Measurements from ENCODE around the gene PLD1.
"Not testable (repeated sequence)": the region's sequence is repeated elsewhere in the genome, so short reads cannot be mapped to it uniquely, and the experiment has no call there.

PLD1 gene

DNA sequence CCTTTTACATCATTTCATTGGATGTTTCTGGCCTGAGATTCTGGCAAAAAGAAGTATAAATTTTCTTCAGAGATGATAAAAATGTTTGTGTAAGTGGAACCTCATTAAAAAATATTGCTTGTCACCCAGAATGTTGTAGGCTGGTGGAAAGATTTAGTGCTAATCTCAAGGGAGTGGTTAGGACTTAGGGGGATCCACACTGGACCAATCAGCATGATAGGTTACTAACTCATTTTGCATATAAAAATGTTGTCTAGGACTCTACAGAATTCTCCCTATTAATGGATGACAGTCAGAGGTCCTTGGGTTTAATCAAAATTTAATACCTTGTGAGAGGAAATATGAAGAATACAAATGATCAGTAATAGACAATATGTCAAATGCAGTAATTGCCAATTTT is 241.5 kb downstream of the PLD1 start:
- Histone ChIP-seq H3K27me3 (ENCODE audit: control insufficient read depth, insufficient read depth, low read length) (peaks cover 25% of the 10 kb centered on the region), H3K36me3 (ENCODE audit: insufficient read depth, low read length) (no peaks in the 10 kb centered on the region), H3K4me1 (ENCODE audit: control insufficient read depth, insufficient read depth, low read length) (no peaks in the 10 kb centered on the region), H3K9me3 (replicated peaks; ENCODE audit: low read length) (no peaks in the 10 kb centered on the region), H3K9ac (ENCODE audit: low read depth, low read length) (no peak overlapping the region), H3K4me3 (ENCODE audit: low read length) (no peak overlapping the region), H3K4me2 (ENCODE audit: low read length) (no peak overlapping the region)

DNA sequence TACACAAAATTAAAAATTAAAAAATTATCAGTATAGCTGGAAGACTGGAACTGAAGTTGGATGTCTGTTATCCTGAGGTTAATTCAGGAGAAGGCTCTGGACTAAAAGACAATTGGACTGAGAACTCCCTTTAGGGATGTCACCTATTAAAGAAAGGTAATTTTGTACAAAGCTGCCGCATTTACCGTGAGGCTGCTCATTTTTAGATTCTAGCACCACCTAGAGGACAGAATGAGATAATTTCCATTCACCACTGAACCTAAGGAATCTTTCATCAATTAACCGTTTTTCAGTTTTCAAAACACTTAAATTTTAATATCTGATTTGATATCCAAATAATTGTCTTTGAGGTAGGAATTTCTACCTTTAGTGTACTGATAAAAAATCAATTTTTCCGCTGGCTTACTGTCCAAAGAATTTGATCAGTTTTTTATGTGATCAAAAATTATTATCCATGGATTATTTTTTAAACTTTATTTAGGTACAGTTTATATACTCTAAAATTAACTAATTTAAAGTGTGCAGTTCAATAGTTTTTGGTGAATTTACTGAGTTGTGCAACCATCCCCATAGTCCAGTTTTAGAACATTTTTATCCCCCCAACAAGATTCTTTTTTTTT is 243.4 kb downstream of the PLD1 start:
- Histone ChIP-seq H3K4me1 (ENCODE audit: control insufficient read depth, insufficient read depth, low read length) (no peaks in the 10 kb centered on the region), H3K36me3 (ENCODE audit: insufficient read depth, low read length) (no peaks in the 10 kb centered on the region), H3K27me3 (ENCODE audit: control insufficient read depth, insufficient read depth, low read length) (peaks cover 28% of the 10 kb centered on the region), H3K9ac (ENCODE audit: low read depth, low read length) (no peak overlapping the region), H3K4me3 (ENCODE audit: low read length) (no peak overlapping the region), H3K4me2 (ENCODE audit: low read length) (no peak overlapping the region), H3K9me3 (replicated peaks; ENCODE audit: low read length) (no peaks in the 10 kb centered on the region)

DNA sequence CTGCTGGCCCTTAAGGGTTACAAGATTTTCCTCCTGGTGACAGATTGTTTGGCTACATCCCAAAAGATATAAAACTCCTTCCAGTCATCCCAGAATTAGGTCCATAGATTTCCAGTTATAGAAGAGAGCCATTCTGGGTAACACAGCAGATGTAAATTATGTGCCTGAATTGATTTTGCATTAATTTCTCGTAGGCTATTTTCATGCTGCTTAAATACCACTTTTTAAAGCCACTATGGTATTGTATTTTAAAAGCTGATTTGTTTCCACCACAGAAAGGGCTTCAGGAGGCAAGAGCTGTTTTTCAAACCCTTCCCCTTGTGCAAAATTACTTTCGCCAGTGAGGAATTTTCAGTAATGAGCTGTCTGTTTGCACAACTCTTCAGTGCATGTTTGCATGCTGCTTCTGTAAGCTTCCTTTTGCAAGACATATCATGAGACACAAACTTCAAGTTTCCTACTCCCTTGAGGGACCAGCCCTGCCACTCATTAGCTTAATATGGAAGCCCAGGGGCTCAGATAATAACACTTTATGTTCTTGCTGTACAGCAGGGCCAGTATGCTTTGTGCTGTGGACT is 244.7 kb downstream of the PLD1 start:
- H3K27me3 ChIP-seq (ENCODE audit: control insufficient read depth, insufficient read depth, low read length): peaks cover 35% of the 10 kb centered on the region
- no peaks in the 10 kb centered on the region for H3K9me3 ChIP-seq (replicated peaks; ENCODE audit: low read length)
- H3K9ac ChIP-seq (ENCODE audit: low read depth, low read length): no peak overlapping the region
- H3K4me2 ChIP-seq (ENCODE audit: low read length): no peak overlapping the region
- no peaks in the 10 kb centered on the region for H3K36me3 ChIP-seq (ENCODE audit: insufficient read depth, low read length)
- no peaks in the 10 kb centered on the region for H3K4me1 ChIP-seq (ENCODE audit: control insufficient read depth, insufficient read depth, low read length)
- no peak overlapping the region for H3K4me3 ChIP-seq (ENCODE audit: low read length)

DNA sequence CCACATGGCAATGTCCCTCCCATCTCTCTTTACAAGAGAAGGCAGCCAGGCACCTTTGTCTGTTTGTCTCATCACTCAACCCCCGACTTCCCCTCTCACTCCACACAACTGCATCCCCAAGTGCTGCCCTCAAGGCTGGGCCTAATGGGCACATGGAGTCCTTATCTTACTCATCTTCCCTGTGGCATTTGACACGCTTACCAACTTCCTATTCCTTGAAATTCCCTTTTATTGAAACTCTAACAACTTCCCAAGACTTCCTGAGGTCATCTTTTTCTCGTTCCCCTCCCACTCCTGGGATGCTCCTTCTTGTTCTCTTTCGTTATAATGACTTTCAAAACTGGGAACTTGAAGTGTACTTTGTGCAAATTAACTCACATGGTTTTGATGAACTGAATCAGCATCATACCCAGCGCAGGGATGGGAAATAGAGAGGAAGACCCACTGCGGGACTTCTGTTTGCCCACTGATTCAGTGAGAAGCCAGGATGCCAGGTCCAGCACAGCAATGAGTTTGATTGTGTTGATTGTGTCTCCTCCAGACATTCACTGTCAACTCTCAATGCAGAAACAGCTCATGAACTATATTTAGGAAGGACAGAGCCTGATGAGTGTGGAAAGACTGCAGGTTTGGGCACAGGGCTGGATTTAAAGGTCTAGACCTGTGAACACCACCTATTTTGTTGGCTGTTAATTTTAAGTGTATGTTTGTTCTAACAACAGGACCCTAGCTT is 245.4 kb downstream of the PLD1 start:
- peaks cover 34% of the 10 kb centered on the region for H3K27me3 ChIP-seq (ENCODE audit: control insufficient read depth, insufficient read depth, low read length)
- H3K4me1 ChIP-seq (ENCODE audit: control insufficient read depth, insufficient read depth, low read length): no peaks in the 10 kb centered on the region
- H3K9ac ChIP-seq (ENCODE audit: low read depth, low read length): no peak overlapping the region
- H3K4me2 ChIP-seq (ENCODE audit: low read length): no peak overlapping the region
- no peaks in the 10 kb centered on the region for H3K36me3 ChIP-seq (ENCODE audit: insufficient read depth, low read length)
- H3K4me3 ChIP-seq (ENCODE audit: low read length): no peak overlapping the region
- H3K9me3 ChIP-seq (replicated peaks; ENCODE audit: low read length): no peaks in the 10 kb centered on the region

DNA sequence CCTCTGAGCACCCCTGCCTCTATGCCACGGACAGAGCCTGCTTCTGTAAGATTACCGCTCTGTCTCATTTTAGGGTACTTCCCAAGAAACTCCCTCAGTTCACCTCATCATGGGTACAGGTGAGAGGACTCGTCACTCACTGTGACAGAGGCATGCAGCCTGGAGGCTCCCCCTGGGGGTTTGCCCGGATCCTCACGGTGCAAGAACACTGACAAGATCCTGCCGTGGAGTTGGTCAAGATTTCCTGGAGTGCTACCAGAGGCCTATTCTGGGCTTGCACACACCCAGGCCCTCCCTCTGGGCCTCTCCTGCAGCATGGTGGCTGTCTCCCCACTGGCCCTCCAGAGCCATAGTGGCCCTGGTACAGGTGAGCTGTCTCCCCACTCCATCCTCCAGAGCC is 247.0 kb downstream of the PLD1 start:
- Histone ChIP-seq H3K27me3 (ENCODE audit: control insufficient read depth, insufficient read depth, low read length) (peaks cover 25% of the 10 kb centered on the region), H3K9ac (ENCODE audit: low read depth, low read length) (no peak overlapping the region), H3K4me2 (ENCODE audit: low read length) (no peak overlapping the region), H3K4me1 (ENCODE audit: control insufficient read depth, insufficient read depth, low read length) (no peaks in the 10 kb centered on the region), H3K9me3 (replicated peaks; ENCODE audit: low read length) (no peaks in the 10 kb centered on the region), H3K36me3 (ENCODE audit: insufficient read depth, low read length) (no peaks in the 10 kb centered on the region), H3K4me3 (ENCODE audit: low read length) (no peak overlapping the region)

DNA sequence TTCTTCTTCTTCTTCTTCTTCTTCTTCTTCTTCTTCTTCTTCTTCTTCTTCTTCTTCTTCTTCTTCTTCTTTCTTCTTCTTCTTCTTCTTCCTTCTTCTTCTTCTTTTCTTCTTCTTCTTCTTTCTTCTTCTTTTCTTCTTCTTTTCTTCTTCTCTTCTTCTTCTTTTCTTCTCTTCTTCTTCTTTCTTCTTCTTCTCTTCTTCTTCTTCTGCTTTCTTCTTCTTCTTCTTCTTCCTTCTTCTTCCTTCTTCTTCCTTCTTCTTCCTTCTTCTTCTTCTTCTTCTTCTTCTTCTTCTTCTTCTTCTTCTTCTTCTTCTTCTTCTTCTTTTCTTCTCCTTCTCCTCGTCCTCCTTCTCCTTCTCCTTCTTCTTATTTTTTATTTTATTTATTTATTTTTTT is 247.8 kb downstream of the PLD1 start:
- H3K36me3 ChIP-seq (ENCODE audit: insufficient read depth, low read length); H3K4me1 ChIP-seq (ENCODE audit: control insufficient read depth, insufficient read depth, low read length); H3K4me2 ChIP-seq (ENCODE audit: low read length); H3K4me3 ChIP-seq (ENCODE audit: low read length); H3K9me3 ChIP-seq (replicated peaks; ENCODE audit: low read length); H3K9ac ChIP-seq (ENCODE audit: low read depth, low read length): not testable (repeated sequence)
- peaks cover 24% of the 10 kb centered on the region for H3K27me3 ChIP-seq (ENCODE audit: control insufficient read depth, insufficient read depth, low read length)

- H3K4me1 ChIP-seq (ENCODE audit: control insufficient read depth, insufficient read depth, low read length): no peaks in the 10 kb centered on the region
- H3K9ac ChIP-seq (ENCODE audit: low read depth, low read length): no peak overlapping the region
- H3K4me3 ChIP-seq (ENCODE audit: low read length): no peak overlapping the region
- no peaks in the 10 kb centered on the region for H3K9me3 ChIP-seq (replicated peaks; ENCODE audit: low read length)
- H3K27me3 ChIP-seq (ENCODE audit: control insufficient read depth, insufficient read depth, low read length): peaks cover 24% of the 10 kb centered on the region
- no peak overlapping the region for H3K4me2 ChIP-seq (ENCODE audit: low read length)
- H3K36me3 ChIP-seq (ENCODE audit: insufficient read depth, low read length): no peaks in the 10 kb centered on the region
Measured at GRCh38 chr3:171561596-171562323, 248.5 kb downstream of the PLD1 start.

- no peaks in the 10 kb centered on the region for H3K4me1 ChIP-seq (ENCODE audit: control insufficient read depth, insufficient read depth, low read length)
- no peak overlapping the region for H3K9ac ChIP-seq (ENCODE audit: low read depth, low read length)
- peaks cover 11% of the 10 kb centered on the region for H3K27me3 ChIP-seq (ENCODE audit: control insufficient read depth, insufficient read depth, low read length)
- H3K4me3 ChIP-seq (ENCODE audit: low read length): no peak overlapping the region
- no peaks in the 10 kb centered on the region for H3K36me3 ChIP-seq (ENCODE audit: insufficient read depth, low read length)
- no peaks in the 10 kb centered on the region for H3K9me3 ChIP-seq (replicated peaks; ENCODE audit: low read length)
- H3K4me2 ChIP-seq (ENCODE audit: low read length): no peak overlapping the region
Measured at GRCh38 chr3:171559586-171559985, 250.7 kb downstream of the PLD1 start.

DNA sequence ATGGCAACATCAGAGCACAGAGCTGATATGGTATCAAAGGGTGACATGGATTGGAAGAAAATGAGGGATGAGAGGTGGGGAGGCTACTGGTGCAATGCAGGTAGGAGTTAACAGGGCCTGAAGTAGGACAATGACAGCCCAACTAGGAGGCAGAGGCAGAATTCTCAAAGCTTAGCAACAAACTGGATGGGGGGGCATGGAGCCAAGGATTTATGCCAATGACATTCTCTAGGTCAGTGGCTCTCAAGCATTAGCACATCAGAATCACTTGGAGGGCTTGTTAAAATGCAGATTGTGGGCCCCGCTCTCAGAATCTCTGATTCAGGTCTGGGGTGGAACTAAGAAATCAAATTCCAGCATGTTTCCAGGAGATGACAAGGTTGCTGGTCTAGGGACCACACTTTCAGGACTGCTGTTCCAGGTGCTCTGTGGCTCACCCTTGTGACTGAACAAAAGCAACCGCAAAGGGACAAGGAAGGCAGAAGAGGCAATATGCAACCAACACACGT is 252.0 kb downstream of the PLD1 start:
- Histone ChIP-seq H3K4me1 (ENCODE audit: control insufficient read depth, insufficient read depth, low read length) (no peaks in the 10 kb centered on the region), H3K9ac (ENCODE audit: low read depth, low read length) (no peak overlapping the region), H3K9me3 (replicated peaks; ENCODE audit: low read length) (no peaks in the 10 kb centered on the region), H3K4me2 (ENCODE audit: low read length) (no peak overlapping the region), H3K4me3 (ENCODE audit: low read length) (no peak overlapping the region), H3K27me3 (ENCODE audit: control insufficient read depth, insufficient read depth, low read length) (peaks cover 11% of the 10 kb centered on the region), H3K36me3 (ENCODE audit: insufficient read depth, low read length) (no peaks in the 10 kb centered on the region)

GRCh38 chr3:171557173-171557572 is 253.1 kb downstream of the PLD1 start:
- no peaks in the 10 kb centered on the region for H3K36me3 ChIP-seq (ENCODE audit: insufficient read depth, low read length)
- no peaks in the 10 kb centered on the region for H3K4me1 ChIP-seq (ENCODE audit: control insufficient read depth, insufficient read depth, low read length)
- peaks cover 10% of the 10 kb centered on the region for H3K27me3 ChIP-seq (ENCODE audit: control insufficient read depth, insufficient read depth, low read length)

DNA sequence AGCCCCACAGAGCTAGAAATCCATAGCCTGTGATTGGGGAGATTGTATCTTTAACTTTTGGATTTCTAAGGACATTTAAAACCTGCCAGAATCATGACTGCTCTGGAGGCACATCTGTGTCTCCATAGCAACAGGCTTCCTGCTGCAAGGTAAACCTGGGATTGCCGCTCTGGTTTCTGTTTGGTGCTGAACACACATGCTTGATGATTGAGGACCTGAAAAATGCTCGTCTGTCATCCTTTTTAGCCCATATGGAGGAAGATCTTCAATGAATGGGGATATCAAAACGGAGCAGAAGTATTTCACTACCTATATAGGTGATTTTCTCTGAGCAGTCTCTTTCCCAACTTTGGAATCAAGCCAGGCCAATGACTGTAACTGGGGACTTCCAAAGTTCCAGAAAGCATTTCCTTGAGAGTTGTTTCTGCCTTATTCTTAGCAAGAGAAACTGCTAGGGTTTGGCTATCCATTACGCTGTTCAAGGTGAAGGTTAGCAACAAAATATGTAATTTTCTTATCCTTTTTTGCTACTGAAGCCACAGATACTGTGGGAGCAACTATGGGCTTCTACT is 253.6 kb downstream of the PLD1 start:
- H3K9me3 ChIP-seq (replicated peaks; ENCODE audit: low read length): no peaks in the 10 kb centered on the region
- H3K4me1 ChIP-seq (ENCODE audit: control insufficient read depth, insufficient read depth, low read length): no peaks in the 10 kb centered on the region
- no peak overlapping the region for H3K4me3 ChIP-seq (ENCODE audit: low read length)
- no peaks in the 10 kb centered on the region for H3K36me3 ChIP-seq (ENCODE audit: insufficient read depth, low read length)
- H3K4me2 ChIP-seq (ENCODE audit: low read length): no peak overlapping the region
- H3K9ac ChIP-seq (ENCODE audit: low read depth, low read length): no peak overlapping the region
- peaks cover 6% of the 10 kb centered on the region for H3K27me3 ChIP-seq (ENCODE audit: control insufficient read depth, insufficient read depth, low read length)

More at GRCh38 chr3:171557173-171557572, 253.1 kb downstream of the PLD1 start:
- Histone ChIP-seq H3K4me2 (ENCODE audit: low read length) (no peak overlapping the region), H3K9me3 (replicated peaks; ENCODE audit: low read length) (no peaks in the 10 kb centered on the region), H3K4me3 (ENCODE audit: low read length) (no peak overlapping the region), H3K9ac (ENCODE audit: low read depth, low read length) (no peak overlapping the region)
